Sigmoid colon (tissue), 7 donors: Measurements from ENCODE around the gene PYGB. TPM values are rescaled to one million over a fixed set of nuclear protein-coding genes. Genes with fewer than 3 reads are reported as not detected.

ENCODE experiments used
- DNase-seq: peaks from one replicate; pipeline ENCODE4 v3.0.0-alpha.2; 2019
- H3K27ac ChIP-seq, 4 donors: fragments of 200-600 bp; sonication (generic); one replicate each; pipeline ENCODE4 v1.5.1; 2016 to 2019; ENCODE audit warnings: mild to moderate bottlenecking in 1 of 4
- H3K27me3 ChIP-seq, 3 donors: fragments of 200-600 bp; sonication (generic); one replicate each; pipeline ENCODE4 v1.5.1; 2019; ENCODE audit warnings: mild to moderate bottlenecking in 1 of 3
- H3K36me3 ChIP-seq, 4 donors: fragments of 200-600 bp; sonication (generic); one replicate each; pipeline ENCODE4 v1.5.1; 2016 to 2019
- H3K4me1 ChIP-seq, 4 donors: fragments of 200-600 bp; sonication (generic); one replicate each; pipeline ENCODE4 v1.5.1; 2017 to 2019
- H3K4me3 ChIP-seq, 4 donors: fragments of 200-600 bp; sonication (generic); one replicate each; pipeline ENCODE4 v1.5.1; 2017 to 2019; ENCODE audit warnings: mild to moderate bottlenecking in 2 of 4, moderate library complexity in 1 of 4
- H3K9me3 ChIP-seq, 4 donors: fragments of 200-600 bp in 3 of 4; sonication (generic) in 3 of 4; one replicate each; pipeline versions ENCODE4 v1.5.1 to v1.6.1; 2013 to 2019
- CTCF ChIP-seq, 4 experiments: fragments of 450-650 bp in 3 of 4; fragments of 200-600 bp in 1 of 4; IDR thresholded peaks; one replicate each; pipeline ENCODE4 v1.5.1; 2016 to 2019; ENCODE audit warnings: antibody characterized with exemption in 4 of 4, mild to moderate bottlenecking in 3 of 4, moderate library complexity in 2 of 4
- EP300 ChIP-seq, 4 donors: sonication (generic); formaldehyde crosslinking; IDR thresholded peaks; one replicate each; pipeline ENCODE4 v1.6.1; 2017; ENCODE audit warnings: antibody characterized with exemption in 4 of 4
- POLR2A ChIP-seq, 2 donors: fragments of 450-650 bp; IDR thresholded peaks; one replicate each; pipeline ENCODE4 v1.6.1; 2016; ENCODE audit warnings: antibody characterized with exemption in 2 of 2, mild to moderate bottlenecking in 2 of 2, moderate library complexity in 2 of 2
- POLR2AphosphoS5 ChIP-seq, 4 donors: sonication (generic); formaldehyde crosslinking; IDR thresholded peaks; one replicate each; pipeline ENCODE4 v1.6.1; 2017; ENCODE audit warnings: antibody characterized with exemption in 4 of 4
- WGBS, 2 donors: extraction: QIAGEN DNeasy Blood & Tissue Kit; methylation state at CpG; one replicate each; pipeline ENCODE4 v1.1.7; 2013; 5-methylcytosine and 5-hydroxymethylcytosine counted together
- intact Hi-C: fragments of 100-400 bp; cut with DNase I; formaldehyde crosslinking; loops from one replicate; pipeline ENCODE4 v1.15.1; 2023
- polyA plus RNA-seq, 3 donors: library from polyadenylated mRNA; stranded (reverse); fragments of 200-250 nt; gene quantifications; one replicate each; pipeline ENCODE4 v1.2.3, GENCODE V29; 2013
- total RNA-seq, 4 donors: library from RNA; depleted of rRNA; stranded (reverse); fragments of >200 nt; gene quantifications; one replicate each; pipeline ENCODE4 v1.1.0, GENCODE V29; 2016
- donor health status: healthy with polysubstance abuse.
- donor health status: Bipolar disorder and iron deficiency.
- donor health status: healthy.

The PYGB gene
- total and polyA plus RNA-seq, 7 donors, result 45.6 to 317 (median 198) TPM

- H3K4me3 ChIP-seq, result no peak overlapping the region
- no peak for DNase-seq
- no peaks in the 10 kb centered on the region for H3K9me3 ChIP-seq
- peaks cover 0 to 32% (median 21%) of the 10 kb centered on the region in 4 donors for H3K4me1 ChIP-seq
- TF ChIP-seq POLR2A (IDR thresholded peaks at IDR 0.05) (no peak), EP300 (IDR thresholded peaks at IDR 0.05) (no peak), CTCF (IDR thresholded peaks at IDR 0.05) (no peak), POLR2AphosphoS5 (IDR thresholded peaks at IDR 0.05) (no peak)
- intact Hi-C loops, result loop anchor here (2.0 kb wide), 1 partner anchor 19 kb away; no protein-coding TSS in a partner anchor
- 30 to 41% methylated on average over 1 of the region's 1 CpG for WGBS, 2 donors
- no peak overlapping the region for H3K27ac ChIP-seq
- no peaks in the 10 kb centered on the region for H3K27me3 ChIP-seq
- H3K36me3 ChIP-seq, result peaks cover 0 to 5% (median 0%) of the 10 kb centered on the region in 4 donors
Measured at GRCh38 chr20:25203871-25204320, 44.0 kb upstream of the PYGB start.

- no peak for DNase-seq
- Histone ChIP-seq H3K9me3 (no peaks in the 10 kb centered on the region), H3K27ac (peak overlapping the region in 1 of 4 donors; percentile 9), H3K4me1 (peaks cover 0 to 24% (median 13%) of the 10 kb centered on the region in 4 donors), H3K4me3 (no peak overlapping the region), H3K27me3 (no peaks in the 10 kb centered on the region), H3K36me3 (peaks cover 0 to 5% (median under 1%) of the 10 kb centered on the region in 4 donors)
- intact Hi-C loops, result no loop called here
- WGBS, 2 donors, result 81 to 85% methylated on average over 9 of the region's 9 CpGs
- no peak for TF ChIP-seq POLR2AphosphoS5 (IDR thresholded peaks at IDR 0.05)
Measured at GRCh38 chr20:25204550-25205276, 43.2 kb upstream of the PYGB start.

GRCh38 chr20:25205277-25206062 is 42.4 kb upstream of the PYGB start:
- TF ChIP-seq CTCF (IDR thresholded peaks at IDR 0.05), result no peak
- no peak for TF ChIP-seq POLR2AphosphoS5 (IDR thresholded peaks at IDR 0.05)
- TF ChIP-seq EP300 (IDR thresholded peaks at IDR 0.05), result no peak
- no peak for TF ChIP-seq POLR2A (IDR thresholded peaks at IDR 0.05)
- DNase-seq, result no peak
- 80 to 86% methylated on average over 21 of the region's 21 CpGs for WGBS, 2 donors
- no peaks in the 10 kb centered on the region for H3K9me3 ChIP-seq
- intact Hi-C loops, result no loop called here
- H3K27ac ChIP-seq, result peak overlapping the region in 1 of 4 donors; percentile 9
- H3K4me1 ChIP-seq, result peaks cover 0 to 16% (median 8%) of the 10 kb centered on the region in 4 donors
- no peak overlapping the region for H3K4me3 ChIP-seq
- peaks cover 0 to 13% (median 4%) of the 10 kb centered on the region in 4 donors for H3K36me3 ChIP-seq
- H3K27me3 ChIP-seq, result no peaks in the 10 kb centered on the region

- Histone ChIP-seq H3K36me3 (peaks cover 0 to 18% (median 5%) of the 10 kb centered on the region in 4 donors), H3K9me3 (no peaks in the 10 kb centered on the region), H3K4me1 (peaks cover 0 to 15% (median 7%) of the 10 kb centered on the region in 4 donors), H3K27me3 (no peaks in the 10 kb centered on the region), H3K27ac (no peak overlapping the region), H3K4me3 (no peak overlapping the region)
- intact Hi-C loops, result no loop called here
- TF ChIP-seq CTCF (IDR thresholded peaks at IDR 0.05) (no peak), POLR2AphosphoS5 (IDR thresholded peaks at IDR 0.05) (no peak), EP300 (IDR thresholded peaks at IDR 0.05) (no peak), POLR2A (IDR thresholded peaks at IDR 0.05) (no peak)
- no peak for DNase-seq
- WGBS, 2 donors, result 88 to 93% methylated on average over 9 of the region's 9 CpGs
Measured at GRCh38 chr20:25206063-25206403, 41.9 kb upstream of the PYGB start.

GRCh38 chr20:25206548-25206947 is 41.3 kb upstream of the PYGB start:
- no peaks in the 10 kb centered on the region for H3K27me3 ChIP-seq
- intact Hi-C loops, result no loop called here
- H3K4me3 ChIP-seq, result no peak overlapping the region
- DNase-seq, result no peak
- H3K4me1 ChIP-seq, result peaks cover 0 to 15% (median 7%) of the 10 kb centered on the region in 4 donors
- H3K9me3 ChIP-seq, result no peaks in the 10 kb centered on the region
- TF ChIP-seq CTCF (IDR thresholded peaks at IDR 0.05) (no peak), POLR2AphosphoS5 (IDR thresholded peaks at IDR 0.05) (no peak), POLR2A (IDR thresholded peaks at IDR 0.05) (no peak), EP300 (IDR thresholded peaks at IDR 0.05) (no peak)
- H3K27ac ChIP-seq, result no peak overlapping the region
- 94 to 96% methylated on average over 8 of the region's 8 CpGs for WGBS, 2 donors
- H3K36me3 ChIP-seq, result peaks cover 0 to 24% (median 7%) of the 10 kb centered on the region in 4 donors
